ENCODE measurements around the gene CDK17.

CDK17 gene

GRCh38 chr12:96310067-96310466, 90.2 kb downstream of the CDK17 start:
- no peak for DNase-seq

- no peak for DNase-seq
Measured at GRCh38 chr12:96308881-96309280, 91.4 kb downstream of the CDK17 start.

GRCh38 chr12:96305665-96306064, 94.6 kb downstream of the CDK17 start:
- no peak for DNase-seq

- DNase-seq: no peak
Measured at GRCh38 chr12:96303653-96304052, 96.6 kb downstream of the CDK17 start.

GRCh38 chr12:96302687-96303310, 97.4 kb downstream of the CDK17 start:
- no peak for DNase-seq

GRCh38 chr12:96301732-96302131, 98.5 kb downstream of the CDK17 start:
- DNase-seq: no peak

- DNase-seq: no peak
Measured at GRCh38 chr12:96300064-96300463, 100.2 kb downstream of the CDK17 start.

GRCh38 chr12:96297504-96297903, 102.7 kb downstream of the CDK17 start:
- DNase-seq: no peak

- no peak for DNase-seq
Measured at GRCh38 chr12:96295532-96296160, 104.6 kb downstream of the CDK17 start.

GRCh38 chr12:96294831-96295230, 105.4 kb downstream of the CDK17 start:
- DNase-seq: no peak

GRCh38 chr12:96293093-96293492, 107.1 kb downstream of the CDK17 start:
- DNase-seq: no peak

GRCh38 chr12:96289067-96289466, 111.2 kb downstream of the CDK17 start:
- no peak for DNase-seq

- no peak for DNase-seq
Measured at GRCh38 chr12:96285158-96285557, 115.1 kb downstream of the CDK17 start.

GRCh38 chr12:96274331-96274730, 125.9 kb downstream of the CDK17 start:
- DNase-seq: no peak

GRCh38 chr12:96271469-96272199, 128.6 kb downstream of the CDK17 start:
- no peak for DNase-seq

- no peak for DNase-seq
Measured at GRCh38 chr12:96266238-96266637, 134.0 kb downstream of the CDK17 start.

GRCh38 chr12:96265836-96266235, 134.4 kb downstream of the CDK17 start:
- no peak for DNase-seq

GRCh38 chr12:96265400-96265799, 134.8 kb downstream of the CDK17 start:
- no peak for DNase-seq

GRCh38 chr12:96263449-96263902, 136.8 kb downstream of the CDK17 start:
- no peak for DNase-seq

GRCh38 chr12:96261557-96261956, 138.7 kb downstream of the CDK17 start:
- no peak for DNase-seq

GRCh38 chr12:96260644-96261043, 139.6 kb downstream of the CDK17 start:
- no peak for DNase-seq

- DNase-seq: no peak
Measured at GRCh38 chr12:96260231-96260630, 140.0 kb downstream of the CDK17 start.

- DNase-seq: peak; percentile 54
Measured at GRCh38 chr12:96258104-96258961, 141.9 kb downstream of the CDK17 start.
